Sigmoid colon (tissue), 4 donors: ENCODE results near the gene SPIRE1.
"Not testable (repeated sequence)": the region's sequence is repeated elsewhere in the genome, so short reads cannot be mapped to it uniquely, and the experiment has no call there.

Experiments used
- EP300 ChIP-seq, 4 donors: sonication (generic); formaldehyde crosslinking; IDR thresholded peaks; one replicate each; pipeline ENCODE4 v1.6.1; 2017; ENCODE audit warnings: antibody characterized with exemption in 4 of 4
- POLR2A ChIP-seq, 2 donors: fragments of 450-650 bp; IDR thresholded peaks; one replicate each; pipeline ENCODE4 v1.6.1; 2016; ENCODE audit warnings: antibody characterized with exemption in 2 of 2, mild to moderate bottlenecking in 2 of 2, moderate library complexity in 2 of 2

DNA sequence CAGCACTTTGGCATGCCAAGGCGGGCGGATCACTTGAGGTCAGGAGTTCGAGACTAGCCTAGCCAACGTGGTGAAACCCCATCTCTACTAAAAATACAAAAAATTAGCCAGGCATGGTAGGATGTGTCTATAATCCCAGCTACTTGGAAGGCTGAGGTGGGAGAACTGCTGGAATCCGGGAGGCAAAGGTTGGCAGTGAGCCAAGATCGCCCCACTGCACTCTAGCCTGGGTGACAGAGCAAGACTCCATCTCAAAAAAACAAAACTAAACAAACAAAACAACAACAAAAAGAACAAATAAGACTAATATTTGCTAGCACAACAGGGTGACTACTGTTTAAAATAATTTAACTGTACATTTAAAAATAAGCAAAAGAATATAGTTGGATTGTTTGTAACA is 97.3 kb downstream of the SPIRE1 start:
- not testable (repeated sequence) for TF ChIP-seq EP300, POLR2A (IDR thresholded peaks at IDR 0.05)
